ENCODE measurements around the gene ZNF185.

The ZNF185 gene

DNA sequence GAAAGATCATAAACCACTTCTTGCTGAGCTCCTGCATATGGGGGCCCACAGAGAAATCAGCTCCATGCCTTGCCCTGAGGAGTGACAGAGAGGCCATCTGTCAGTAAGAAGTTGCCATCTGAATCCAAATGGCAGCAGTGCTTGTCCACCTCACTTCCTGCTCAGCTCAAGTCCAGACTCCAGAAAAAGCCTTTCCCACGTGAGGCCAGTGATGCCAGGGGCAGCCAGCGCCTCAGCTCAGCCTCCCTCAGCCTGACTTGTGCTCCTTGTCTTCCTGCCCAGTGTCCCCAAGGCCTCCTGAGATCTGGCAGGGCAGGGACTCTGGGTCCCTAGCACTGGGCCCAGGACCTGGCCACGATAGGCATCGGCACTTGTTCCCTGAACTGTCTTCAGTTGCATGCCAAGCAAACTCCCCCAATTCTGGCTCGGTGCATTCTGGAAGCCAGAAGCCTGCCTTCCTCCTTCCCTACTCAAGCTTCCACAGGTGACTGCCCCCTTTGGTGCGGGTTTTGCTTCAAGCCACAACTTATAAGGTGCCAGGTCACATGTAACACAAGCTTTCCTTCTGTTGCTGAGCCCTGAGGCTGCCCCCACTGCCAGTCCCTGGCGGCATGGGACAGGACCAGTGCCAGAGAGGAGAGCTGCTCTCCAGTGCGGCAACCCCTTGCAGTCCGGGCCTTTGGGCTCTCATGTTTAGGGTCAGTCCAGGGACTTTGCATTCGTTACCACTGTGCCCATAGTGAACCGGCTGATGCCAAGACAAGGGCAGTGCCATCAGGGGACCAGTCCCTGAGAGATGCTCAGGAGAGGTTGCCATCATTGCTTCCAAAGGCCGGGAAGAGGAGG, 2.2 kb downstream of the ZNF185 start:
- Histone ChIP-seq H4K20me1 (ENCODE audit: insufficient read depth, low read length) (no peaks in the 10 kb centered on the region), H3K9me3 (replicated peaks; ENCODE audit: insufficient read depth, low read length) (no peaks in the 10 kb centered on the region), H3K4me1 (ENCODE audit: low read length) (no peaks in the 10 kb centered on the region), H3K27me3 (replicated peaks; ENCODE audit: insufficient read depth, low read length) (no peaks in the 10 kb centered on the region), H3K27ac (ENCODE audit: low read length) (no peak overlapping the region), H3K9me2 (replicated peaks; ENCODE audit: insufficient read depth, low read length) (no peaks in the 10 kb centered on the region), H3F3A (ENCODE audit: insufficient read depth, low read length) (no peaks in the 10 kb centered on the region), H3K36me3 (replicated peaks; ENCODE audit: insufficient read depth, low read length) (no peaks in the 10 kb centered on the region), H3K4me3 (ENCODE audit: low read length) (no peak overlapping the region), H3K79me2 (ENCODE audit: low read length) (no peaks in the 10 kb centered on the region), H2AFZ (ENCODE audit: low read length) (no peak overlapping the region), H3K9ac (ENCODE audit: low read length) (no peak overlapping the region), H3K4me2 (ENCODE audit: low read depth, low read length) (no peak overlapping the region)
- no peak for DNase-seq
- TF ChIP-seq, protein P1, sequence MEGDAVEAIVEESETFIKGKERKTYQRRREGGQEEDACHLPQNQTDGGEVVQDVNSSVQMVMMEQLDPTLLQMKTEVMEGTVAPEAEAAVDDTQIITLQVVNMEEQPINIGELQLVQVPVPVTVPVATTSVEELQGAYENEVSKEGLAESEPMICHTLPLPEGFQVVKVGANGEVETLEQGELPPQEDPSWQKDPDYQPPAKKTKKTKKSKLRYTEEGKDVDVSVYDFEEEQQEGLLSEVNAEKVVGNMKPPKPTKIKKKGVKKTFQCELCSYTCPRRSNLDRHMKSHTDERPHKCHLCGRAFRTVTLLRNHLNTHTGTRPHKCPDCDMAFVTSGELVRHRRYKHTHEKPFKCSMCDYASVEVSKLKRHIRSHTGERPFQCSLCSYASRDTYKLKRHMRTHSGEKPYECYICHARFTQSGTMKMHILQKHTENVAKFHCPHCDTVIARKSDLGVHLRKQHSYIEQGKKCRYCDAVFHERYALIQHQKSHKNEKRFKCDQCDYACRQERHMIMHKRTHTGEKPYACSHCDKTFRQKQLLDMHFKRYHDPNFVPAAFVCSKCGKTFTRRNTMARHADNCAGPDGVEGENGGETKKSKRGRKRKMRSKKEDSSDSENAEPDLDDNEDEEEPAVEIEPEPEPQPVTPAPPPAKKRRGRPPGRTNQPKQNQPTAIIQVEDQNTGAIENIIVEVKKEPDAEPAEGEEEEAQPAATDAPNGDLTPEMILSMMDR (IDR thresholded peaks at IDR 0.05; ENCODE audit: low read length): no peak
- TF ChIP-seq EZH2phosphoT487 (IDR thresholded peaks at IDR 0.05; ENCODE audit: low read length) (no peak), EZH2 (optimal IDR thresholded peaks at IDR 0.05; ENCODE audit: low read depth, low read length) (no peak)

DNA sequence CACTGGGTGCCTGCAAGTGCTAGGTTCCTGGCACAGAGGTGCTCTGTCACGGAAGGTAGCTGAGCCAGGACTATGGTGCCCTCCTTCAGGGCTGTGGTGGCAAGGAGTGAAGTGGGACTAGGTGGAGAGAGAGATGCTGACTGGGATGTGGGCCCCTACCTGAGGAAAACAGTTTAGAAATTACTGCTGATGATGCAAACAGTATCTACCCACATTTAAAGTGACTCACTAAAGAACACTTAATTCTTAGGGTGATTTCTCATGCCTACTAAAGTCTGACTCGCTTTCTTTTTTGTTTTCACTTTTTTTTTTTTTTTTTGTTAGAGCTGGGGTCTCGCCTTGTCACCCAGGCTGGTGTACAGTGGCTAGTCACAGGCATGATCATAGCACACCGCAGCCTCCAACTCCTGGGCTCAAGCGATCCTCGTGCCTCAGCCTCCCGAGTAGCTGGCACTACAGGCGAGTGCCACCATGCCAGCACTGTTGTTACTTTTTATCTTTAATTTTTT, 3.1 kb downstream of the ZNF185 start:
- no peak overlapping the region for H3K9ac ChIP-seq (ENCODE audit: low read length)
- no peaks in the 10 kb centered on the region for H3K36me3 ChIP-seq (replicated peaks; ENCODE audit: insufficient read depth, low read length)
- no peaks in the 10 kb centered on the region for H3K27me3 ChIP-seq (replicated peaks; ENCODE audit: insufficient read depth, low read length)
- no peaks in the 10 kb centered on the region for H4K20me1 ChIP-seq (ENCODE audit: insufficient read depth, low read length)
- H3K9me2 ChIP-seq (replicated peaks; ENCODE audit: insufficient read depth, low read length): no peaks in the 10 kb centered on the region
- DNase-seq: no peak
- H2AFZ ChIP-seq (ENCODE audit: low read length): no peak overlapping the region
- no peak overlapping the region for H3K27ac ChIP-seq (ENCODE audit: low read length)
- no peaks in the 10 kb centered on the region for H3K79me2 ChIP-seq (ENCODE audit: low read length)
- TF ChIP-seq EZH2 (optimal IDR thresholded peaks at IDR 0.05; ENCODE audit: low read depth, low read length) (no peak), EZH2phosphoT487 (IDR thresholded peaks at IDR 0.05; ENCODE audit: low read length) (no peak)
- TF ChIP-seq, protein P1 (IDR thresholded peaks at IDR 0.05; ENCODE audit: low read length): no peak
- no peak overlapping the region for H3K4me3 ChIP-seq (ENCODE audit: low read length)
- no peaks in the 10 kb centered on the region for H3K9me3 ChIP-seq (replicated peaks; ENCODE audit: insufficient read depth, low read length)
- H3K4me2 ChIP-seq (ENCODE audit: low read depth, low read length): no peak overlapping the region
- H3K4me1 ChIP-seq (ENCODE audit: low read length): no peaks in the 10 kb centered on the region
- no peaks in the 10 kb centered on the region for H3F3A ChIP-seq (ENCODE audit: insufficient read depth, low read length)

DNA sequence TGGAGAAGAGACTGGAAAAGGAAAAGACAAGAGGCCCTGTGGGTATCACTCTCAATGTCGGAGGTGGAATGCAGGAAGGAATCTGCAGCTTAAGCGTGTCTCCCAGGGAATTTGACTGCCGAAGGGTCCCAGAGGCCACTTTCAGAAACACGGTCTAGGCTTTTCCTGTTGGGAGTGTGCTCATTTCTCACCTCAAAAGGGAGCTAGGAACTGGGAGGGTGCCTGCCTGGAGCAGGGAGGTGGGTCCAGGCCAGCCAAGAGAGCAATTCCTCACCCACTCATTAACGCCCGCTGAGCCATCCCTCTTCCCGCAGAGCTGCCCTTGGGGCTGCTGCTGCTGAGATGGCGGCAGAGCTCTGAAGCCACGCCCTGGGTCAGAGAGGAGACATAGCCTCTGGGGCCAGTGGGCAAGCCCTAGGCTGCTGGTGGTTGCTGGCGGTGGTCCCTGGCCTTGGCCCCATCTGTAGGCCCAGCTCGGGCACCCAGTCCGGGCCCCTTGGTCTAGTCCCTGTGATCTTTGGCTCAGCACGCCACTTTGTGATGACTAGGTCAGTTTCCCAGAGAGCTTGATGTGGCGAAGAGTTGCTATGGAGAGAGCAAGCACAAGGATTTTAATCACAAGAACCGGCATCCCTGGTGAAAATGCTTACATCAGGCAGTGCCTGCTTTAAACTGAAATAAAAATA, 4.1 kb downstream of the ZNF185 start:
- H4K20me1 ChIP-seq (ENCODE audit: insufficient read depth, low read length): no peaks in the 10 kb centered on the region
- H3K4me1 ChIP-seq (ENCODE audit: low read length): no peaks in the 10 kb centered on the region
- no peak overlapping the region for H3K4me2 ChIP-seq (ENCODE audit: low read depth, low read length)
- TF ChIP-seq, protein P1 (IDR thresholded peaks at IDR 0.05; ENCODE audit: low read length): no peak
- TF ChIP-seq EZH2phosphoT487 (IDR thresholded peaks at IDR 0.05; ENCODE audit: low read length) (no peak), EZH2 (optimal IDR thresholded peaks at IDR 0.05; ENCODE audit: low read depth, low read length) (no peak)
- H3K9ac ChIP-seq (ENCODE audit: low read length): no peak overlapping the region
- no peaks in the 10 kb centered on the region for H3K36me3 ChIP-seq (replicated peaks; ENCODE audit: insufficient read depth, low read length)
- no peaks in the 10 kb centered on the region for H3F3A ChIP-seq (ENCODE audit: insufficient read depth, low read length)
- no peak for DNase-seq
- no peaks in the 10 kb centered on the region for H3K9me2 ChIP-seq (replicated peaks; ENCODE audit: insufficient read depth, low read length)
- H3K79me2 ChIP-seq (ENCODE audit: low read length): no peaks in the 10 kb centered on the region
- no peaks in the 10 kb centered on the region for H3K27me3 ChIP-seq (replicated peaks; ENCODE audit: insufficient read depth, low read length)
- H3K27ac ChIP-seq (ENCODE audit: low read length): no peak overlapping the region
- H3K9me3 ChIP-seq (replicated peaks; ENCODE audit: insufficient read depth, low read length): no peaks in the 10 kb centered on the region
- H3K4me3 ChIP-seq (ENCODE audit: low read length): no peak overlapping the region
- no peak overlapping the region for H2AFZ ChIP-seq (ENCODE audit: low read length)

All from MM.1S (cell line).